ENCODE measurements around the gene TBCCD1. TPM values are rescaled to one million over a fixed set of nuclear protein-coding genes. Genes with fewer than 3 reads are reported as not detected.
"Not testable (repeated sequence)": the region's sequence is repeated elsewhere in the genome, so short reads cannot be mapped to it uniquely, and the experiment has no call there.

TBCCD1 gene
- total RNA-seq, 1 experiment from 2014 or later: 21.5 TPM

DNA sequence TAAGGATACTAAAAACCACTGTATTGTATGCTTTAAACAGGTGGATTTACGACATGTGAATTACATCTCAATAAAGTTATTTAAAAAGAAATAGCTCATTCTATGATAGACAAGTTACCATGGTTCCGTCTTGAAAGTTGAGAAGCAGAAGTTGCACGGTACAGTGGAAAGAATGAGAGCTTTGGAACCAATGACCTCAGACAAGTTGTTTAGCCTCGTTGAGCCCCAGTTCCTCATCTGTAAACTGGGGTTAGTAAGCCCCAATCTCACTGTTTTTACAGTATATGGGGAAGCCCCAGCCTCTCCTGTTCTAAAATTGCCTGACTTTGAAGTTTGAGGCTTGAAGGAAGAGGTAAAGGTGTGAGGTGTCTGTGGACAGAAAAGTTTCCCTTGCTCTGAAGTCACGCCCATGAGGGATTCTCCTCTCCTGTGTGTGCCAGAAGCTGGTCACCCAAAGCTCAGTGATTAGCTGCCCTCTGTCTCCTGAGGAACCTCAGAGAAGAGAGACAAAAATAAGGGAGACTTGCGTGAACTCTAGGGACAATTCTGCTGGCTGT is 32.9 kb downstream of the TBCCD1 start:
- DNase-seq: no peak
- no peaks in the 10 kb centered on the region for H3K27me3 ChIP-seq
- H3K4me3 ChIP-seq: no peak overlapping the region
- H3K9me3 ChIP-seq: no peaks in the 10 kb centered on the region
- H3K36me3 ChIP-seq: no peaks in the 10 kb centered on the region

DNA sequence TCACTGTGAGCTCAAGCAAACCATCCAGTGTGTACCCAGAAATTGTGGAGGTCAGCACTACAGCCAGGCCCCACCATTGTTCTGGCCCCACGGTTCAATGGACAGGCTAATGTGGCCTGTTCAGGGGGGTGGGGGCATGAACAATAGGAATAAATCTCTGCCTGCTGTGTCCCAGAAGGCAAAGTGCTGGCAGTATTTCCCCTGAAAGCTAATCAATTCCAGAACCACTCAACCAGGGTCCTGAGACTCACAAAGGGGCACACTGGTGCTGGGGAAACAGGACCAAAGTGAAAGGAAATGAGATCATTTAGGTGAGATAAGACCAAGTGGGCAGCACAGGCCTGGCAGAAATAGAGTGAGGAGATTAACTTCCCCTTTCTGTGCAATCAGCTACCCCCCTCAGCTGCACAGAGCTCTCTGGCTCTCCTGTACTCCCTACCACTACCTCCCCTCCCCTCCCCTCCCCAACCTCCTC is 34.5 kb downstream of the TBCCD1 start:
- DNase-seq: no peak
- Histone ChIP-seq H3K4me3 (no peak overlapping the region), H3K36me3 (no peaks in the 10 kb centered on the region), H3K27me3 (no peaks in the 10 kb centered on the region), H3K9me3 (peaks cover 6% of the 10 kb centered on the region; the same call in 1 of the 2 replicates)

GRCh38 chr3:186531694-186532093 is 35.4 kb downstream of the TBCCD1 start:
- H3K27me3 ChIP-seq, H3K9me3 ChIP-seq, DNase-seq, H3K36me3 ChIP-seq, H3K4me3 ChIP-seq: not testable (repeated sequence)

- H3K27me3 ChIP-seq: no peaks in the 10 kb centered on the region
- H3K36me3 ChIP-seq: no peaks in the 10 kb centered on the region
- DNase-seq: no peak
- H3K9me3 ChIP-seq: peaks cover 9% of the 10 kb centered on the region; the same call in 1 of the 2 replicates
- H3K4me3 ChIP-seq: no peak overlapping the region
These were observed 36.7 kb downstream of the TBCCD1 start for GRCh38 chr3:186530415-186530814.

DNA sequence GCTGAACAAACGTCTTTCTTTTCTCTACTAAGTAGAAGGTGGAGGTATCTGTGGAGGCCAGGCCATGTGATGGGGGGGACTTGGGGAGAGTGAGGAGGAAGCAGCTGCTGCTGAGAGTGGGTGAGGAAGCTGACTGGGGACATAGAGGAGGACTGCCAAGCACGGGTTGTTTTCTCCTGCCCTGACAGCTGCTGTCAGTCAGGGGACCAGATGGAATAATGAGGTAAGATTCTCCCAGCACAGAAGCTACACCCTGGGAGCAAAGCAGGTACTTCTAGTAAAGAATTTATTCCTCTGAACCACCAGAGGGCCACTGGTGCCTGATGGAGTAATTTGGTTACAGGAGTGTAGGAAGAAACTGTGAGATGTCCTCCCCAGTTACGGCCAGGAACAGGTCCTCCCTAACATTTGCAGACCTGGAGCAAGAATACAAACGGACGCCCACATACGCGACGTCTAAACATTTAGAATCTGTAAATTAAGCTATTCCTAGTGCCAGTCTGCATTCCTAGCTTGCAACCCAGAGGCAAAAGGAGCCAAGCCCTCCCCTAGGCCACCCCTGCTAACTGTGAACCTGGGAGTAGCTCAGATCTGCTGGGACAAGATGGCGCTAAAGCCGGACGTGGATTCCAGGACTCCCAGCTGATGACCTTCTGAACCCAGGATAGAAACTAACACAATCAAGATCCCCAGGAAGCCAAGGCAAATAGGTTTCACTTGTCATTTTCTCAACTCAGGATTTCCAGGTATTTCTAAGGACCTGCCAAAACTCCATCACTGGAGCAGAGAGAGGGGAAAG is 37.7 kb downstream of the TBCCD1 start:
- Histone ChIP-seq H3K4me3 (no peak overlapping the region), H3K27me3 (peaks cover 3% of the 10 kb centered on the region; the same call in 1 of the 2 replicates), H3K9me3 (peaks cover 9% of the 10 kb centered on the region; the same call in 1 of the 2 replicates), H3K36me3 (no peaks in the 10 kb centered on the region)
- no peak for DNase-seq

DNA sequence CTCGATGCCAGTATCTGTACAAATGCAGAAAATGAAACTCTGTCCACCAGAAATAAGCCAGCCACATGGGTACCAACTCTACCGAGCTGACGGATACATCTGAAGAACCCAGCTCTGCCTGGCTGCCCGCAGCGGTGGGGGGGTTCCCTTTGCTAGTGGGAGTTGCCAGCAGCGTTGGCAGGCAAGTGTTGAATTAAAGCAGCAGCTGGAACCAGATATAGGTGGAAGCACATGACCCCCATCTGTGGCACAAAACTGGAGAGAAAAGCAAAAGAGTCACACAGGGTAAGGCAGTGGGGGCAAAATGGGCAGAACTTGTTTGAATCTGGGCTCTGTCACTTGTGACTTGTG is 40.9 kb downstream of the TBCCD1 start:
- DNase-seq: peak; percentile 42
- Histone ChIP-seq H3K4me3 (no peak overlapping the region), H3K27me3 (peaks cover 3% of the 10 kb centered on the region; the same call in 1 of the 2 replicates), H3K9me3 (peaks cover 9% of the 10 kb centered on the region; the same call in 1 of the 2 replicates), H3K36me3 (no peaks in the 10 kb centered on the region)

- peaks cover 9% of the 10 kb centered on the region; the same call in 1 of the 2 replicates for H3K9me3 ChIP-seq
- no peaks in the 10 kb centered on the region for H3K36me3 ChIP-seq
- no peak for DNase-seq
- H3K27me3 ChIP-seq: peaks cover 3% of the 10 kb centered on the region; the same call in 1 of the 2 replicates
- H3K4me3 ChIP-seq: no peak overlapping the region
These were observed 41.5 kb downstream of the TBCCD1 start for GRCh38 chr3:186525369-186526255.

DNA sequence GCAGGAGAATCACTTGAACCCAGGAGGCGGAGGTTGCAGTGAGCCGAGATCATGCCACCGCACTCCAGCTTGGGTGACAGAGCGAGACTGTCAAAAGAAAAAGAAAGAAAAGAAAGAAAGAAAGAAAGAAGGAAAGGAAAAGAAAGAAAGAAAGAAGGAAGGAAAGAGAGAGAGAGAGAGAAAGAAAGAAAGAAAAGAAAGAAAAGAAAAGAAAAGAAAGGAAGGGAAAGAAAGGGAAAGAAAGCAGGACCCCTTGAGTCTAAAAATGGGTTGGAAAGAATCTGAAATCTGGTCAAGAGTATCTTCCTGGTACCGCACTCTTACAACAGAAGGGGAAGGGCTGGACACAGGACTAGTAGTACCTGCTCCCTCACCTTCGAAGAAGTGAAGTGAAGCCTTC is 42.5 kb downstream of the TBCCD1 start:
- no peaks in the 10 kb centered on the region for H3K36me3 ChIP-seq
- DNase-seq: no peak
- peaks cover 3% of the 10 kb centered on the region; the same call in 1 of the 2 replicates for H3K27me3 ChIP-seq
- peaks cover 9% of the 10 kb centered on the region; the same call in 1 of the 2 replicates for H3K9me3 ChIP-seq
- no peak overlapping the region for H3K4me3 ChIP-seq

GRCh38 chr3:186523434-186523833 is 43.7 kb downstream of the TBCCD1 start:
- Histone ChIP-seq H3K36me3 (no peaks in the 10 kb centered on the region), H3K27me3 (peaks cover 3% of the 10 kb centered on the region; the same call in 1 of the 2 replicates), H3K4me3 (no peak overlapping the region), H3K9me3 (peaks cover 9% of the 10 kb centered on the region; the same call in 1 of the 2 replicates)
- no peak for DNase-seq

DNA sequence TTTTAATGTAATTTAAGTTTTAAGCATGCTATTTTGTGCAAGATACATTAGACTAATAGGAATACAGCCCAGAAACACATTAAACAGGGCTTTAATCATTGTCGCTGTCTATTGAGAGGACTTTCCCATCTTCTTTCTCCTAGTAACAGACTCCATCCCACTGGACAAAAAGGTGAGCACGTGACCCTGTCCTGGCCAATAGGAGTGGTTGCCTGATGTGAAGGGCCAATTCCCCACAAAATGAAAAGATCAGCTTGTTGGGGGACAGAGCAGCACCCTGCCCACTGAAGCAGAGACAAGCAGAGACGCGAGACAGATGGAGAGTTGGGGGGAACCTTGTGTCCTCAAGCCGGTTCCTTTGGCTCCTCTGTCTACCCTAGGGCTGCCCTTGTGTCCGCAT is 44.1 kb downstream of the TBCCD1 start:
- peaks cover 7% of the 10 kb centered on the region; the same call in 1 of the 2 replicates for H3K9me3 ChIP-seq
- no peak overlapping the region for H3K4me3 ChIP-seq
- DNase-seq: no peak
- no peaks in the 10 kb centered on the region for H3K36me3 ChIP-seq
- H3K27me3 ChIP-seq: peaks cover 3% of the 10 kb centered on the region; the same call in 1 of the 2 replicates

GRCh38 chr3:186520957-186521842 is 45.9 kb downstream of the TBCCD1 start:
- H3K4me3 ChIP-seq: no peak overlapping the region
- peaks cover 6% of the 10 kb centered on the region for H3K9me3 ChIP-seq
- DNase-seq: no peak
- H3K36me3 ChIP-seq: no peaks in the 10 kb centered on the region
- H3K27me3 ChIP-seq: peaks cover 3% of the 10 kb centered on the region; the same call in 1 of the 2 replicates

DNA sequence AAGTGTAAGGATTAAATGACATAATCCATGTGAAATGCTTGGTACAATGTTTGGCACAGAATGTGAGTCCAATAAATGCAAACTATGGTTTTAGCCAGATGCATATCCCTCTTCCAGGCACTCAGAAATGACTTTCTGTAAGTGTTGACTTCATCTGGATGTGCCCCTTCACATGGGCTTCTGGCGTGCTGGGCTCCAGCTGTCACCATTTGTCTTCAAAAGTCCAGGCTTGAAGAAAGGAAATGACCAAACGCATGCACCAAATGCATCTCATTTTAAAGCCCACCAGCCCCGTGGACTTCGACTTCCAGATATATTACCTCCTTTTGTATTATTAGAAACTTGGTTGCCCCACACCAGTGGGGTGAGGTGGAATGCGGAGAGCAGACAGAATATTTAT is 46.7 kb downstream of the TBCCD1 start:
- no peak overlapping the region for H3K4me3 ChIP-seq
- peaks cover 9% of the 10 kb centered on the region for H3K9me3 ChIP-seq
- no peaks in the 10 kb centered on the region for H3K36me3 ChIP-seq
- peaks cover 3% of the 10 kb centered on the region; the same call in 1 of the 2 replicates for H3K27me3 ChIP-seq
- DNase-seq: no peak

GRCh38 chr3:186519021-186519658 is 48.0 kb downstream of the TBCCD1 start:
- no peak overlapping the region for H3K4me3 ChIP-seq
- no peaks in the 10 kb centered on the region; the same call in 1 of the 2 replicates for H3K27me3 ChIP-seq
- H3K9me3 ChIP-seq: peaks cover 9% of the 10 kb centered on the region
- no peaks in the 10 kb centered on the region for H3K36me3 ChIP-seq
- DNase-seq: no peak

DNA sequence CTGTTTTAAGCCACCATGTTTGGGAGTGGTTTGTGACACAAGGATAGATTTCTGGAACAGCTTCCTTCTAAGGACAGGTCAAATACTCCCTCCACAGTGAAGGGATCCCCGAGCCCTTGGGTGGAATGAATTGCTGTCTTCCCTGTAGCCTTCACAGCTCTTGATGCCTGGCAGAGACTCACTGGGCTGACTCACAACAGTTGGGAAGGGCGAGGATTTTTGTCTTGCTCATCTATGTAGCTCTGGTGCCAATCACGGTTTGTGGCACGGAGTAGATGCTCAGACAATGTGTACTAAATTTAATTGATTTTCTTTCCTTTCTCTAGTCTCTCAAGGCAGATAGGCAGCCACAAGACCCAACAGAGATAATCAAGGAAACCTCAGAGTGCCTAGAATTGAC is 49.9 kb downstream of the TBCCD1 start:
- Histone ChIP-seq H3K36me3 (no peaks in the 10 kb centered on the region), H3K9me3 (peaks cover 9% of the 10 kb centered on the region), H3K4me3 (no peak overlapping the region), H3K27me3 (peaks cover 15% of the 10 kb centered on the region)
- peak; percentile 90 for DNase-seq

DNA sequence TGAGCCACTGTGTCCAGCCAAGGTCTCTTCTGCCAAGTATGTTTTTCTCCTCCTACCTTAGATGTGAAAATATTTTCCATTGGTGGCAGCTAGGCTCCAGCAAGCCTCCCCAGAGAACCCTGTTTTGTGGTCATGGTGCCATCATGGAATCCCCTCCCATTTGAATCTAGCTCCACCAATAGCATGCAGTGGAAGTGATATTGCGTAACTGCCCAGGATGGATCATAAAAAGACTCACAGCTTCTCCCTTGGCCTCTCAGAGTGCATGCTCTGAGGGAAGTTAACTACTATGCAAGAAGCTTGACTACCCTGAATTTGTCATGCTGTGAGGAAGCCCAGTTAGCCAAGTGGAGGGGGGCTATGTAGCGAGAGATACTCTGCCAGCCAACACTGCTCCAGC is 50.5 kb downstream of the TBCCD1 start:
- Histone ChIP-seq H3K36me3 (no peaks in the 10 kb centered on the region), H3K4me3 (no peak overlapping the region), H3K9me3 (peaks cover 9% of the 10 kb centered on the region), H3K27me3 (peaks cover 15% of the 10 kb centered on the region)
- DNase-seq: no peak

All from MG63 (cell line).